Hepatocyte (in vitro differentiated cells): ENCODE measurements around the gene ADISSP.

Experiments used
- EZH2 ChIP-seq: fragments of 200-600 bp; sonication (generic); IDR thresholded peaks from 2 replicates; pipeline ENCODE4 v1.6.1; 2016; ENCODE audit warnings: antibody characterized with exemption, mild to moderate bottlenecking, borderline replicate concordance
- EZH2phosphoT487 ChIP-seq: fragments of 200-600 bp; sonication (generic); IDR thresholded peaks from one replicate; pipeline ENCODE4 v1.6.1; 2018; ENCODE audit warnings: antibody characterized with exemption, mild to moderate bottlenecking, low read depth, moderate library complexity; ENCODE audit not compliant: unreplicated experiment, severe bottlenecking
- TF ChIP-seq, protein P1 (sequence below): fragments of 200-600 bp; sonication (generic); IDR thresholded peaks from 2 replicates; pipeline ENCODE4 v1.5.1; 2016; ENCODE audit warnings: antibody characterized with exemption, mild to moderate bottlenecking; ENCODE audit not compliant: poor library complexity

DNA sequence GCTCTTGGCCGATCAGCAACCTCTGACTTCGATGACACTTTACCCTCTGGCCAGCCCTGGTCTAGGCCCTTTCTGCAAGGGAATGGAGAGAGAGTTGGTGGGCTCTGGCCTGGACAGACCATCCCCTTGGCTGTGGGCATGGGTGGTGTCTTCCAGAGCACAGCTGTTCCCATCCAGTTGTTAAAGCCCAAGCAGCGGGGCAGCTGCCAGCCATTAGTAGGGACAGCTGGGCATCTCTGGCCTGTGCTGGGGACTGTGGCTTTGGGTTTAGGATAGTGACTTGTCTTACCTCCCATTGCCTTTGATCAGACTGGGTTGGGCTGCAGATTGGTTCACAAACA lies 31.3 kb upstream of the ADISSP start:
- TF ChIP-seq, protein P1, sequence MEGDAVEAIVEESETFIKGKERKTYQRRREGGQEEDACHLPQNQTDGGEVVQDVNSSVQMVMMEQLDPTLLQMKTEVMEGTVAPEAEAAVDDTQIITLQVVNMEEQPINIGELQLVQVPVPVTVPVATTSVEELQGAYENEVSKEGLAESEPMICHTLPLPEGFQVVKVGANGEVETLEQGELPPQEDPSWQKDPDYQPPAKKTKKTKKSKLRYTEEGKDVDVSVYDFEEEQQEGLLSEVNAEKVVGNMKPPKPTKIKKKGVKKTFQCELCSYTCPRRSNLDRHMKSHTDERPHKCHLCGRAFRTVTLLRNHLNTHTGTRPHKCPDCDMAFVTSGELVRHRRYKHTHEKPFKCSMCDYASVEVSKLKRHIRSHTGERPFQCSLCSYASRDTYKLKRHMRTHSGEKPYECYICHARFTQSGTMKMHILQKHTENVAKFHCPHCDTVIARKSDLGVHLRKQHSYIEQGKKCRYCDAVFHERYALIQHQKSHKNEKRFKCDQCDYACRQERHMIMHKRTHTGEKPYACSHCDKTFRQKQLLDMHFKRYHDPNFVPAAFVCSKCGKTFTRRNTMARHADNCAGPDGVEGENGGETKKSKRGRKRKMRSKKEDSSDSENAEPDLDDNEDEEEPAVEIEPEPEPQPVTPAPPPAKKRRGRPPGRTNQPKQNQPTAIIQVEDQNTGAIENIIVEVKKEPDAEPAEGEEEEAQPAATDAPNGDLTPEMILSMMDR = no peak
- TF ChIP-seq EZH2phosphoT487 (no peak), EZH2 (no peak)
